Mesothelial cell of epicardium (in vitro differentiated cells): ENCODE results near the gene OBP2B. TPM values are rescaled to one million over a fixed set of nuclear protein-coding genes. Genes with fewer than 3 reads are reported as not detected.

Source experiments
- DNase-seq, 2 experiments: peaks; one replicate each; pipeline ENCODE4 v3.0.0; 2021; ENCODE audit warnings: low spot score in 2 of 2; ENCODE audit not compliant: unreplicated experiment in 2 of 2
- H3K27ac Mint-ChIP-seq: 2 replicates; pipeline ENCODE4 v1.8.0; 2021; ENCODE audit warnings: mixed read lengths
- H3K27me3 Mint-ChIP-seq: 2 replicates; pipeline ENCODE4 v1.8.0; 2021; ENCODE audit warnings: low read depth, mixed read lengths
- H3K36me3 Mint-ChIP-seq: 2 replicates; pipeline ENCODE4 v1.8.0; 2021; ENCODE audit warnings: mixed read lengths
- H3K4me1 Mint-ChIP-seq: 2 replicates; pipeline ENCODE4 v1.8.0; 2021; ENCODE audit warnings: mixed read lengths
- H3K4me3 Mint-ChIP-seq: 2 replicates; pipeline ENCODE4 v1.8.0; 2021; ENCODE audit warnings: mild to moderate bottlenecking, moderate library complexity, mixed read lengths
- H3K9me3 Mint-ChIP-seq: 2 replicates; pipeline ENCODE4 v1.8.0; 2021; ENCODE audit warnings: mixed read lengths
- CTCF ChIP-seq: fragments of 200-600 bp; sonication (generic); IDR thresholded peaks from one replicate; pipeline ENCODE4 v1.5.0; 2021; ENCODE audit warnings: antibody characterized with exemption; ENCODE audit not compliant: unreplicated experiment
- total RNA-seq: library from RNA; stranded (reverse); gene quantifications from 3 replicates; pipeline ENCODE4 v1.2.1, GENCODE V29; 2021

OBP2B gene
- total RNA-seq, 1 donor from 2014 or later, result not detected

- Mint-ChIP-seq H3K36me3 (peaks cover 20% of the 10 kb centered on the region), H3K9me3 (no peaks in the 10 kb centered on the region), H3K27me3 (no peaks in the 10 kb centered on the region), H3K4me1 (no peaks in the 10 kb centered on the region), H3K27ac (no peak overlapping the region), H3K4me3 (no peak overlapping the region)
- TF ChIP-seq CTCF, result no peak
- no peak for DNase-seq
These were observed 50.4 kb downstream of the OBP2B start for GRCh38 chr9:133158695-133159094.

Other genes starting within 250 kb of the OBP2B start
- gene GFI1B, start 230.6 kb downstream of the OBP2B start, total RNA-seq, result not detected in 3 replicates
- gene GTF3C5, start 178.3 kb downstream of the OBP2B start, total RNA-seq, result 80.0 to 85.3 TPM (median 80.2 TPM) in 3 replicates
- gene CEL, start 147.3 kb downstream of the OBP2B start, total RNA-seq, result 4.3 to 5.0 TPM (median 4.6 TPM) in 3 replicates
- gene RALGDS, start 88.0 kb downstream of the OBP2B start, total RNA-seq, result 78.9 to 83.5 TPM (median 82.9 TPM) in 3 replicates
- gene GBGT1, start 45.3 kb downstream of the OBP2B start, total RNA-seq, result 29.1 to 32.8 TPM (median 31.8 TPM) in 3 replicates
- 2.0 to 3.2 TPM (median 2.3 TPM) in 3 replicates for gene ABO, start 66.0 kb upstream of the OBP2B start, total RNA-seq
- gene SURF6, start 126.9 kb upstream of the OBP2B start, total RNA-seq, result 22.8 to 25.6 TPM (median 24.9 TPM) in 3 replicates
- gene MED22, start 138.9 kb upstream of the OBP2B start, total RNA-seq, result 35.1 to 39.4 TPM (median 36.0 TPM) in 3 replicates
- gene RPL7A, start 139.0 kb upstream of the OBP2B start, total RNA-seq, result 2,220 to 2,356 TPM (median 2,311 TPM) in 3 replicates
- gene SURF1, start 147.2 kb upstream of the OBP2B start, total RNA-seq, result 29.4 to 31.4 TPM (median 30.0 TPM) in 3 replicates
- gene SURF2, start 147.3 kb upstream of the OBP2B start, total RNA-seq, result 10.3 to 12.7 TPM (median 12.1 TPM) in 3 replicates
- gene SURF4, start 166.8 kb upstream of the OBP2B start, total RNA-seq, result 147 to 152 TPM (median 149 TPM) in 3 replicates
- gene STKLD1, start 167.1 kb upstream of the OBP2B start, total RNA-seq, result 6.6 to 7.5 TPM (median 6.7 TPM) in 3 replicates
- gene REXO4, start 208.8 kb upstream of the OBP2B start, total RNA-seq, result 26.1 to 28.2 TPM (median 27.0 TPM) in 3 replicates
- 20.7 to 21.6 TPM (median 21.3 TPM) in 3 replicates for gene ADAMTS13, start 213.1 kb upstream of the OBP2B start, total RNA-seq